ENCODE data around the gene DNAH17. TPM values are rescaled to one million over a fixed set of nuclear protein-coding genes. Genes with fewer than 3 reads are reported as not detected.

The DNAH17 gene
- total RNA-seq, 2 donors from 2014 or later = 0.87 to 6.9 TPM

- no peak for DNase-seq (ENCODE audit: low spot score)
- Histone ChIP-seq H3K27me3 (replicated peaks; ENCODE audit: insufficient read depth) (no peaks in the 10 kb centered on the region), H3K4me3 (no peak overlapping the region), H3K36me3 (peaks cover 0 to 5% of the 10 kb centered on the region in 2 donors), H3K4me1 (replicated peaks) (no peaks in the 10 kb centered on the region), H3K9me3 (no peaks in the 10 kb centered on the region), H3K27ac (peak overlapping the region; percentile 46 to 70)
- intact Hi-C loops (cut with DNase I) = no loop called here
- 74% methylated on average over 17 of the region's 17 CpGs for WGBS
- TF ChIP-seq CTCF (IDR thresholded peaks at IDR 0.05) = no peak
- TF ChIP-seq POLR2A (IDR thresholded peaks at IDR 0.05) = no peak
- TF ChIP-seq POLR2AphosphoS5 (IDR thresholded peaks at IDR 0.05) = no peak
Observed at GRCh38 chr17:78415821-78416711, 161.1 kb downstream of the DNAH17 start.

DNA sequence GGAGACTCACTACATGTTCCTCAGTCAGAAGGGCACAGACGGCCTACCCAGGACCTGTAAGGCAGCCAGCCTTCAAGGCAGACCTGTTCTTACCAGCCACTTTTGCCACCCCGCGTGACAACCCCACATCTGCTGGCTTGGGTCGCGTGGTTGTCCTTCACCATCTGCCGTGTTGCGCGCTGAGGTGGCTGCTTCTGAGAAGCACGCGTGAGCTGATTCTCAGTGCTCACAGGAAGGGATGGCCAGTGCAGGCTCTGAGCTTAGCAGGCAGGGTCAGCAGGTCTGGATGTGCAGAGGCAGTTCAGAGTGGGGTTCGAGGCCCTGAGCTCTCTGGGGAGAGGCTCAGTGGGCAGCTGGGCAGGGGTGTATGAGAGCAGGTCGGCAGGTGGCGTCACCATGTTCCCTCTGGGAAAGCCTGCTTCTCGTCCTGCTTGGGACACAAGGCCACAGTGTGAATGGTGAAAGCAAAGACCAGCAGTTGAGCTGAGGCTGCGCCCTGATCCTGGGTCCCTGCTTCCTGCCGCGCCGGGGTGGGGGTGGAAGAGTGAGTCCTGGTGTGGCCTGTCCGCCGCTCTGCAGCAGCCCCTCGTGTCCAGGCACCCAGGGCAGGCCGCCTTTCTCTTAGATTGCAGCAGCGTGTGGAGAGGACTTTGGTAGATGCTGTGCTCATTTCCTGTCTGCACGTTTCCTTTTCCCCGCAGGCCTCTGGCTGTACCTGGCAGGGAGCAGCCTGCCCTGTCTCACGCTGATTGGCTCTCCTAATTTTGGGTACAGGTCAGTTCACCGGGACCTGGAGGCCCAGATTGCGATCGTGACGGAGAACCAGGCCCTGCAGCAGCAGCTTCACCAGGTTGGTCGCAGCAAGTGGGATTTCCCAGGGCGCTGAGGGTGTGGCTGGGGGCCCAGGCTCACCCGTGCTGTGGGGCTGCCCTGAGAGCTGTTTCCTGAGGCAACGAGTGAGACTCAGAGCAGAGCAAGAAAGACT, 162.7 kb downstream of the DNAH17 start:
- H3K4me3 ChIP-seq = no peak overlapping the region

GRCh38 chr17:78412403-78412802, 164.8 kb downstream of the DNAH17 start:
- Histone ChIP-seq H3K36me3 (no peaks in the 10 kb centered on the region), H3K4me1 (replicated peaks) (peaks cover 4% of the 10 kb centered on the region), H3K27me3 (replicated peaks; ENCODE audit: insufficient read depth) (no peaks in the 10 kb centered on the region), H3K27ac (no peak overlapping the region), H3K4me3 (no peak overlapping the region), H3K9me3 (no peaks in the 10 kb centered on the region)
- WGBS = 87% methylated on average over 10 of the region's 10 CpGs
- intact Hi-C loops (cut with DNase I) = no loop called here
- no peak for DNase-seq (ENCODE audit: low spot score)
- TF ChIP-seq POLR2A (IDR thresholded peaks at IDR 0.05) (no peak), CTCF (IDR thresholded peaks at IDR 0.05) (peak in 1 of 4 experiments; percentile 33), POLR2AphosphoS5 (IDR thresholded peaks at IDR 0.05) (no peak)

More for the DNA sequence above, 162.7 kb downstream of the DNAH17 start:
- Histone ChIP-seq H3K27ac (no peak overlapping the region), H3K27me3 (replicated peaks; ENCODE audit: insufficient read depth) (no peaks in the 10 kb centered on the region), H3K9me3 (no peaks in the 10 kb centered on the region), H3K4me1 (replicated peaks) (no peaks in the 10 kb centered on the region), H3K36me3 (no peaks in the 10 kb centered on the region)
- DNase-seq (ENCODE audit: low spot score) = no peak
- TF ChIP-seq CTCF (IDR thresholded peaks at IDR 0.05) (no peak), POLR2A (IDR thresholded peaks at IDR 0.05) (no peak), POLR2AphosphoS5 (IDR thresholded peaks at IDR 0.05) (no peak)
- 82% methylated on average over 26 of the region's 34 CpGs for WGBS
- intact Hi-C loops (cut with DNase I) = no loop called here

- intact Hi-C loops (cut with DNase I) = no loop called here
- no peak for DNase-seq (ENCODE audit: low spot score)
- Histone ChIP-seq H3K27me3 (replicated peaks; ENCODE audit: insufficient read depth) (no peaks in the 10 kb centered on the region), H3K4me1 (replicated peaks) (peaks cover 4% of the 10 kb centered on the region), H3K36me3 (no peaks in the 10 kb centered on the region), H3K9me3 (no peaks in the 10 kb centered on the region), H3K4me3 (no peak overlapping the region), H3K27ac (no peak overlapping the region)
- WGBS = 73% methylated on average over 17 of the region's 17 CpGs
- TF ChIP-seq POLR2AphosphoS5 (IDR thresholded peaks at IDR 0.05) (peak; percentile 8), POLR2A (IDR thresholded peaks at IDR 0.05) (no peak), CTCF (IDR thresholded peaks at IDR 0.05) (no peak)
Observed at GRCh38 chr17:78411241-78411857, 165.8 kb downstream of the DNAH17 start.
